Gastroesophageal sphincter (tissue), 4 donors: ENCODE data around the gene PCYT1B. TPM values are rescaled to one million over a fixed set of nuclear protein-coding genes. Genes with fewer than 3 reads are reported as not detected.

Experiments
- ATAC-seq: fragments of 150-250 bp; one replicate; pipeline ENCODE4 v1.9.1; 2016; ENCODE audit warnings: mild to moderate bottlenecking, moderate library complexity
- H3K27ac ChIP-seq, 4 donors: fragments of 200-600 bp; sonication (generic) in 3 of 4; 1 replicate in 3 of 4; 2 replicates in 1 of 4; pipeline ENCODE4 v1.5.1; 2016 to 2019
- H3K27me3 ChIP-seq: fragments of 200-600 bp; sonication (generic); one replicate; pipeline ENCODE4 v1.5.1; 2019
- H3K36me3 ChIP-seq, 2 donors: fragments of 200-600 bp; sonication (generic); one replicate each; pipeline ENCODE4 v1.5.1; 2019; ENCODE audit warnings: control low read depth in 1 of 2
- H3K4me1 ChIP-seq, 3 donors: fragments of 200-600 bp; sonication (generic); 1 replicate in 2 of 3; 2 replicates in 1 of 3; pipeline ENCODE4 v1.5.1; 2016 to 2019; ENCODE audit warnings: control low read depth in 2 of 3
- H3K4me3 ChIP-seq, 2 donors: fragments of 200-600 bp; sonication (generic); one replicate each; pipeline ENCODE4 v1.5.1; 2019; ENCODE audit warnings: mild to moderate bottlenecking in 1 of 2, moderate library complexity in 1 of 2
- H3K9me3 ChIP-seq, 3 donors: fragments of 200-600 bp; sonication (generic); one replicate each; pipeline ENCODE4 v1.5.1; 2017 to 2019; ENCODE audit warnings: control low read depth in 2 of 3
- EP300 ChIP-seq: sonication (generic); formaldehyde crosslinking; IDR thresholded peaks from one replicate; pipeline ENCODE4 v1.6.1; 2017; ENCODE audit warnings: antibody characterized with exemption, mild to moderate bottlenecking
- POLR2A ChIP-seq, 2 donors: fragments of 450-650 bp; IDR thresholded peaks; one replicate each; pipeline ENCODE4 v1.6.1; 2017; ENCODE audit warnings: antibody characterized with exemption in 2 of 2, mild to moderate bottlenecking in 2 of 2, moderate library complexity in 1 of 2
- POLR2AphosphoS5 ChIP-seq: sonication (generic); formaldehyde crosslinking; IDR thresholded peaks from one replicate; pipeline ENCODE4 v1.6.1; 2017; ENCODE audit warnings: antibody characterized with exemption
- WGBS, 2 donors: methylation state at CpG; one replicate each; pipeline ENCODE4 v1.1.5; 2018; ENCODE audit warnings: low coverage in 1 of 2; 5-methylcytosine and 5-hydroxymethylcytosine counted together
- total RNA-seq, 4 donors: library from RNA; depleted of rRNA; stranded (reverse); fragments of >200 nt; gene quantifications; one replicate each; pipeline ENCODE4 v1.1.0, GENCODE V29; 2016
- TF ChIP-seq, protein P1 (sequence below), 4 experiments: fragments of 200-600 bp in 2 of 4; fragments of 450-650 bp in 2 of 4; sonication (generic) in 1 of 4; IDR thresholded peaks; one replicate each; pipeline ENCODE4 v1.5.1; 2017 to 2019; ENCODE audit warnings: antibody characterized with exemption in 4 of 4, mild to moderate bottlenecking in 2 of 4, moderate library complexity in 2 of 4

Gene PCYT1B
- total RNA-seq, 4 donors from 2014 or later, result 1.6 to 12.5 (median 4.6) TPM

DNA sequence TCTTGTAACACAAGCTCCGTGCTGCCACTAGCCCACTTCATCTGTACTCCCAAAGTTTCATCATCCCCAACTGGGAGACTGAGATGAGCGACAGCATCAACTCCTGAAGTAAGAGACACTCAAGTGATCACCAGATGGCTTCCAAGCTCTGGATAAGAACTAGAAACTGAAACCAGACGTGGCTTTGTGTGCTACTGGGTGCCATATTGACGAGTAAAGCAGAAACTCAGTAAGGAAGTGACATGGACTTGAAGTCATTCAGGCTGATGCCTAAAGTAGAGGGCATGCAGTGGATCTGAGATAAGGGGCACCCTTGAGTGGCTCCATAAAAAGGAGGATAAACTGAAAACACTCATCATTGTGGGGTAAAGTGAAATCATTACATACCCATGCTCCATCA is 72.4 kb downstream of the PCYT1B start:
- TF ChIP-seq EP300 (no peak), POLR2AphosphoS5 (no peak), POLR2A (IDR thresholded peaks at IDR 0.05) (no peak)
- TF ChIP-seq, protein P1, sequence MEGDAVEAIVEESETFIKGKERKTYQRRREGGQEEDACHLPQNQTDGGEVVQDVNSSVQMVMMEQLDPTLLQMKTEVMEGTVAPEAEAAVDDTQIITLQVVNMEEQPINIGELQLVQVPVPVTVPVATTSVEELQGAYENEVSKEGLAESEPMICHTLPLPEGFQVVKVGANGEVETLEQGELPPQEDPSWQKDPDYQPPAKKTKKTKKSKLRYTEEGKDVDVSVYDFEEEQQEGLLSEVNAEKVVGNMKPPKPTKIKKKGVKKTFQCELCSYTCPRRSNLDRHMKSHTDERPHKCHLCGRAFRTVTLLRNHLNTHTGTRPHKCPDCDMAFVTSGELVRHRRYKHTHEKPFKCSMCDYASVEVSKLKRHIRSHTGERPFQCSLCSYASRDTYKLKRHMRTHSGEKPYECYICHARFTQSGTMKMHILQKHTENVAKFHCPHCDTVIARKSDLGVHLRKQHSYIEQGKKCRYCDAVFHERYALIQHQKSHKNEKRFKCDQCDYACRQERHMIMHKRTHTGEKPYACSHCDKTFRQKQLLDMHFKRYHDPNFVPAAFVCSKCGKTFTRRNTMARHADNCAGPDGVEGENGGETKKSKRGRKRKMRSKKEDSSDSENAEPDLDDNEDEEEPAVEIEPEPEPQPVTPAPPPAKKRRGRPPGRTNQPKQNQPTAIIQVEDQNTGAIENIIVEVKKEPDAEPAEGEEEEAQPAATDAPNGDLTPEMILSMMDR (IDR thresholded peaks at IDR 0.05), result no peak
- WGBS, 2 donors, result 82 to 94% methylated on average over 2 to 3 of the region's 4 CpGs
- H3K27ac ChIP-seq, result no peak overlapping the region
- no peak for ATAC-seq
- H3K4me1 ChIP-seq, result no peaks in the 10 kb centered on the region
- no peaks in the 10 kb centered on the region for H3K27me3 ChIP-seq
- H3K9me3 ChIP-seq, result no peaks in the 10 kb centered on the region
- no peaks in the 10 kb centered on the region for H3K36me3 ChIP-seq
- H3K4me3 ChIP-seq, result no peak overlapping the region

DNA sequence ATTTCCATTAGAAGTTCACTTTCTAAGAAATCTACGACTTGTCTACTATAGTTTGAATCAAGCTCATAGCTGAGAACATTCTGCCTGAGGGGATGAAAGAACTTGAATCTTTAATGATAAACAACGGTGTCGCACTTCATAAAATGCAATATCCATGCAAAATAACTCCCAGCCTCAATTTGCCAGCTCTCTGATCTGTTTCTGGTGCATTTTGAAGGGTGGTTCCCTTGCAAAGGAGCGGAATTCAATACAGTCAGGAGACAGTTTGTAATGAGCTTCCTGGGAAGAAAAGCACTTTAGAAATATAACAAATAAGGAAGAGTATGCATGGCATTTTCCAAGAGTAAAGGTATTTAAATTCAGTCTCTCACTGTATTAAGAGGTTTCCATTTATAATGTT is 80.0 kb downstream of the PCYT1B start:
- Histone ChIP-seq H3K27me3 (no peaks in the 10 kb centered on the region), H3K4me3 (no peak overlapping the region), H3K4me1 (no peaks in the 10 kb centered on the region), H3K36me3 (no peaks in the 10 kb centered on the region), H3K27ac (peak overlapping the region in 2 of 4 donors; percentile 54 to 57), H3K9me3 (no peaks in the 10 kb centered on the region)
- TF ChIP-seq, protein P1 (IDR thresholded peaks at IDR 0.05), result no peak
- TF ChIP-seq EP300, result no peak
- TF ChIP-seq POLR2AphosphoS5, result no peak
- no peak for TF ChIP-seq POLR2A (IDR thresholded peaks at IDR 0.05)
- 61 to 63% methylated on average over 1 to 4 of the region's 4 CpGs for WGBS, 2 donors
- no peak for ATAC-seq

DNA sequence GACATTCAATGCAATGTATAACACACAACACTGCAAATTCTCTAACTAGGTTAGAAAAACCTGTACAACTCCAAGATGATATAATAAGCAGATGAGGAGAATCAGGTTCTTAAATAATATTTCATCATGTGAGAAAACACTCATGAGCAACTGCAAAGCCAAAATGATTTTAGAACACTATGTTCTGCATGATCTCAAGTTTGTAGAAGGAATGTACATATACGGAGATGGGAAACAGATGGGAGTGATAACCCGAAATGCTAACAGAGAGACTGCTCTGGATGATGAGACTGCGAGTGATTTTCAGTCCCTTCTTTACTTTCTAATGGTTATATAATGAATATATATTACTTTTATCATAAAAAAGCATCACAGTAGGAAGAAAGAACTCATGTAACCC is 80.9 kb downstream of the PCYT1B start:
- 36 to 54% methylated on average over 3 of the region's 3 CpGs for WGBS, 2 donors
- Histone ChIP-seq H3K9me3 (no peaks in the 10 kb centered on the region), H3K4me1 (no peaks in the 10 kb centered on the region), H3K27me3 (no peaks in the 10 kb centered on the region), H3K27ac (peak overlapping the region in 3 of 4 donors; percentile 54 to 64 (median 62)), H3K36me3 (no peaks in the 10 kb centered on the region), H3K4me3 (no peak overlapping the region)
- TF ChIP-seq, protein P1 (IDR thresholded peaks at IDR 0.05), result no peak
- peak; percentile 69 for TF ChIP-seq POLR2AphosphoS5
- TF ChIP-seq EP300, result no peak
- TF ChIP-seq POLR2A (IDR thresholded peaks at IDR 0.05), result no peak
- peak; percentile 78 for ATAC-seq

DNA sequence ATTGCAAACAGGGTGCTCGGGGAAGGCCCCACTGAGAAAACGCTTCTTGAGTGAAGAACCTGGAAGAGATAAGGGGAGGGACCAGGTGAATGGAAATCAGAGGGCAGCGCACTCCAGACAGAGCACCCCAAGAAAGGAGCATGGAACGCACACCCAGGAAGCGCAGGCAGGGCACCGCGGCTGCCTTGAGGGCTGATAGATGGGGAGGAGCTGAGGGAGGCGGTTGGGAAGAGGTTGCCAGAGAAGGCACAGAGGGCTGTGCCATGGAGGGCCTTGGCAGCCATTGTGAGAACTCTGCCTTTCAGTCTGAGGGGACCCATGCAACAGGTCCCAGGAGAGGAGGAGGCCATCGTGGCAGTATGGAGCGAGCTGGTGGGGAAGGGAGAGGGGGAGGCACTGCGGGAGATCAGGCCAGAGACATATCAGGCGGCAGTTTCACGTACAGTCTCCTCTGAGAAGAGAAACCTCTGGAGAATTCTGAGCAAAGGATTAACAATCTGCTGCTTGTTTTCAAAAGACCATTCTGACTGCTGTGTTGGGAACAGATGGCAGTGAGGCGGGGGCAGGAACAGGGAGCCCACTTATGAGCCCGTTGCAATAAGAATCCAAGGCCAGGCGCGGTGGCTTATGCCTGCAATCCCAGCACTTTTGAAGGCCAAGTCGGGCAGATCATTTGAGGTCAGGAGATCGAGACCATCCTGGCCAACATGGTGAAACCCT is 83.7 kb downstream of the PCYT1B start:
- 80 to 91% methylated on average over 4 to 6 of the region's 19 CpGs for WGBS, 2 donors
- no peaks in the 10 kb centered on the region for H3K27me3 ChIP-seq
- H3K4me3 ChIP-seq, result no peak overlapping the region
- no peaks in the 10 kb centered on the region for H3K4me1 ChIP-seq
- no peak overlapping the region for H3K27ac ChIP-seq
- H3K36me3 ChIP-seq, result no peaks in the 10 kb centered on the region
- no peak for ATAC-seq
- H3K9me3 ChIP-seq, result no peaks in the 10 kb centered on the region
- TF ChIP-seq, protein P1 (IDR thresholded peaks at IDR 0.05), result no peak
- TF ChIP-seq POLR2A (IDR thresholded peaks at IDR 0.05) (no peak), EP300 (no peak), POLR2AphosphoS5 (no peak)

DNA sequence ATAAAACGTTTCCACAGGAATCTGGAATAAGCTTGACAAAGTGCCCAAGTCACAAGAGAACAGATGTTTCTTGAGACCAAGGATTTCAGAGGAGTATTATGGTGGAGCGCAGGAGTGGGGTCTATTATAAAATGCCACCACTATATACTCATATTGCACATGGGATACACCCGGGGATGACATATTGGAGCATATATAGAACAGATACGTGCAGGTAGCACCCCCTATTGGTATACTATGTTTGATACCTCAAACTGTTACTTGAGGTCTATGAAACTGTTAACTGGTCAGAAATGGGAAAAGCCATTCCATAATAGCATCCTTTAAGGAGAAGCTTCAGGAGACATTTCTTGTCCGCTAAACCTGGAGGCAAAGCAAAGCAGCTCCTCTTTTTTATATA is 86.0 kb downstream of the PCYT1B start:
- WGBS, 2 donors, result 40 to 82% methylated on average over 3 to 5 of the region's 5 CpGs
- Histone ChIP-seq H3K36me3 (no peaks in the 10 kb centered on the region), H3K4me3 (no peak overlapping the region), H3K27me3 (no peaks in the 10 kb centered on the region), H3K9me3 (no peaks in the 10 kb centered on the region), H3K27ac (no peak overlapping the region), H3K4me1 (no peaks in the 10 kb centered on the region)
- no peak for ATAC-seq
- TF ChIP-seq, protein P1 (IDR thresholded peaks at IDR 0.05), result no peak
- TF ChIP-seq POLR2AphosphoS5, result no peak
- no peak for TF ChIP-seq POLR2A (IDR thresholded peaks at IDR 0.05)
- TF ChIP-seq EP300, result no peak
